ENCODE measurements around the gene ZNF80.
"Not testable (repeated sequence)": the region's sequence is repeated elsewhere in the genome, so short reads cannot be mapped to it uniquely, and the experiment has no call there.

Gene ZNF80

GRCh38 chr3:114237478-114237877, at the start of gene ZNF80:
Gene ZNF80 (minus strand): TSS chr3:114237578. CDS start chr3:114237074, 504 bp downstream.
- in situ Hi-C loops (cut with HindIII; ENCODE audit: low sequenced_read_pairs): not testable (repeated sequence)

DNA sequence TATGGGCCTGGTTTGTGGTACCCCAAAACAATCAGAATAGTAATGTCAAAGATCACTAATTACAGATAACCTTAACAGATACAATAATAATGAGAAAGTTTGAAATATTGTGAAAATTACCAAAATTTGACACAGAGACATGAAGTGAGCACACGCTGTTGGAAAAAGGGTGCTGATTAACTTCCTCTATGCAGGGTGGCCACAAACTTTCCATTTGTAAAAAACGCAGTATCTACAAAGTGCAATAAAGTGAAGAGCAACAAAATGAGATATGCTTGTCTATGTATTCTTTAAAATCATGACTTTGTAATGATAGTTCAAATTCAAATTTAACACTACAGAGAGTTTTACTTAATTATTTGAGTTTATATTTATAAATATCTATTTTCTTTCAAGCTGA, 48.9 kb upstream of the ZNF80 start:
- in situ Hi-C loops (cut with HindIII; ENCODE audit: low sequenced_read_pairs): no loop called here

GRCh38 chr3:114285648-114286230, 48.4 kb upstream of the ZNF80 start:
- in situ Hi-C loops (cut with HindIII; ENCODE audit: low sequenced_read_pairs): no loop called here

GRCh38 chr3:114284644-114285043, 47.3 kb upstream of the ZNF80 start:
- in situ Hi-C loops (cut with HindIII; ENCODE audit: low sequenced_read_pairs): no loop called here

GRCh38 chr3:114276856-114277255, 39.5 kb upstream of the ZNF80 start:
- in situ Hi-C loops (cut with HindIII; ENCODE audit: low sequenced_read_pairs): not testable (repeated sequence)

- in situ Hi-C loops (cut with HindIII; ENCODE audit: low sequenced_read_pairs): no loop called here
Observed at GRCh38 chr3:114274929-114275328, 37.6 kb upstream of the ZNF80 start.

- in situ Hi-C loops (cut with HindIII; ENCODE audit: low sequenced_read_pairs): no loop called here
Observed at GRCh38 chr3:114272271-114272670, 34.9 kb upstream of the ZNF80 start.

DNA sequence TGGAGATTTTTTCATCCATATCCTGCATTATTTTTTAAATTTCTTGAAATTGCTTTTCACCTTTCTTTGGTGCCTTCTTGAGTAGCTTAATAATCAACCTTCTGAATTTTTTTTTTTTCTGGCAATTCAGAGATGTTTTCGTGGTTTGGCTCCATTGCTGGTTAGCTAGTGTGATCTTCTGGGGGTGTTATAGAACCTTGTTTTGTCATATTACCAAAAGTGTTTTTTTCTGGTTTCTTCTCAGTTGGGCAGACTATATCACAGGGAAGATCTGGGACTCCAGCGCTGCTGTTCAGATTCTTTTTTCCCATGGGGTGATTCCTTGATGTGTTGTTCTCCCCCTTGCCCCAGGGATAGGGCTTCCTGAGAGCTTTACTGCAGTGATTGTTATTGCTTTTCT, 32.6 kb upstream of the ZNF80 start:
- in situ Hi-C loops (cut with HindIII; ENCODE audit: low sequenced_read_pairs): no loop called here

GRCh38 chr3:114260152-114260551, 22.8 kb upstream of the ZNF80 start:
- in situ Hi-C loops (cut with HindIII; ENCODE audit: low sequenced_read_pairs): no loop called here

DNA sequence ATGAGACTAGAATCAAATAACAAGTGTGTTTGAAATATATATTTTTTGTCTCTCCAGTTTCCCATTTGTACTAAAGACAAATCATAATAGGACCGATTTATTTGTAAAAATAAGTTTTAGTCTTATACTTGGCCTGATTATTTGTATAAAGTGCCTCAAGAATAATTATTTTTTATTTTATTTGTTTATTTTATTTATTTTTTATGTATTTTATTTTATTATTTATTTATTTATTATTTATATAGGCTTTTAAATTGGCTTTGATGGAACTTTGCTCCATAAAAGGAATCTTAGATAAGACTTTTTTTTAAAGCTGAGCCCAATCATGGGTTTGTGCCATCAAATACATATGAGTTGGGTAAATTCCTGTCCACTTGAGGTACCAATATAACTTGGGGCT, 22.2 kb upstream of the ZNF80 start:
- in situ Hi-C loops (cut with HindIII; ENCODE audit: low sequenced_read_pairs): no loop called here

GRCh38 chr3:114253505-114253904, 16.1 kb upstream of the ZNF80 start:
- in situ Hi-C loops (cut with HindIII; ENCODE audit: low sequenced_read_pairs): no loop called here

DNA sequence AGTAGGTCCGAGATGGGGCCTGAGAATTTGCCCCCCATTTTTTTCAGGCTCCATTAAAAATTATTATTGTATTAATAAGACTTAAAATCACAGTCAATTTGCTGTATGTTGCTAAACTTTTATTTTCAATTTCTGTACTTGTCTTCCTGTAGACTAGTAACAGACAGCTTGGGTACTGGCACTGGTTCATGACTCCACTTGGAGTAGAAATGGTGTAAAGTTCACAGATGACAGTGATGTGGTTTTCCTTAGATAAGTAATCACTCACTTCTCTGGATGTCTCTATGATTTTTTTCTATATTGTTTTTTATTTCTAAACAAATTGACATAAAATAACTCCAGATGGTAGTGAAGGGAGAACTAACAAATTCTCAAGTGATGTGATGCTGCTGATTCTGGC, 15.6 kb upstream of the ZNF80 start:
- in situ Hi-C loops (cut with HindIII; ENCODE audit: low sequenced_read_pairs): no loop called here

DNA sequence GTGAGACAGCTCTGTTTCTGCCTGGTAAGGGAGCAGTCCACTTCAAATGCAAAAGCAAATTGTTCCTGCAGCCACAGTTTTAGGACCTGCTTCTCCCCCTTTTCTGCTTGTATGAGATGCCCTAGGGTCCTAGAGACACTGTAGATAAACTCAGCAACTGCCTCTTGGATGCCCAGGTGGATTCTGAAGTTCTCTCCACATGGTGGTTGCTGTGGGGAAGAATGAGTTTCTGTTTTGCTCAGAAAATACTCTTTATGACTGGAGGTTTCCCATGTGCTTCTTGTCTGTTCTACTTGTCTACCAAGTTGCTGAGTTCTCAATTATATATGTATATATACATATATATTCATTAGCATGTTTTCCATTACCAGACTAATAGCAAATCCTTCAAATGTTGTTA, 5.6 kb upstream of the ZNF80 start:
- in situ Hi-C loops (cut with HindIII; ENCODE audit: low sequenced_read_pairs): no loop called here

- in situ Hi-C loops (cut with HindIII; ENCODE audit: low sequenced_read_pairs): no loop called here
Observed at GRCh38 chr3:114241262-114241661, 3.9 kb upstream of the ZNF80 start.

GRCh38 chr3:114238146-114238785, 888 bp upstream of the ZNF80 start:
- in situ Hi-C loops (cut with HindIII; ENCODE audit: low sequenced_read_pairs): not testable (repeated sequence)

DNA sequence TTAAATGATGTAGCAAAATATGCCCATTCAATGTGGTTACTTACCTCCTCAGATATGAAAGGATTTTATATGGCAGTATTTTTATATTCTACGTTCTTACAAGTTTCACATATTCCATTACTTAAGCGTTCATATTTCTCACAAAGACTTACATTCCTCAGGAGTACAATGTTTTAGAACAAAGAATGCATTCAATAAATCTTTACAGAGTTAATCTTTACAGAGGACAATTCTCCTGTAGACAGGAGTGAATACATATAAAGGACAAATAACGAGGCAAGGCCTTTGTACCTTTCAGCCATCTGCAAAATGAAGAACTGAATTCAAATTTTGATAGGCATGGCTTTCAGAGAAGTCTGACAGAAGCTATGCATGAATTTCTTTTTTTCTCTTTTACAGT, 1.9 kb downstream of the ZNF80 start:
- in situ Hi-C loops (cut with HindIII; ENCODE audit: low sequenced_read_pairs): no loop called here

DNA sequence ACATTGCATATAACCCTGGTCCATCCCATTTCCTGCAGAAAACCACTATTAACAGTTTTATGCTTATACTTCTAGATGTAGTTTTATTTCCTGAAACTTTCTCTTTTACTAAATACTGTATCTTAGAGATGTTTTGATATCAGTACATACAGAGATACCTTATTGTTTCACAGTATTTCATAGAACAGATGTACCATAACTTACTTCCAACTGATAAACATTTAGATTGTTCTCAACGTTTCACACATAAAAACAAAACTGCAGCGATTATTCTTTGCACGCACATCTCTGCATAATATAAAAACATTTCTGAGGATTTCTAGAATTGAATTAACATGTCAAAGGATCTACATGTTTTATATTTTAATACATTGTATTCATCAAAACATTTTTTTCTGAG, 2.6 kb downstream of the ZNF80 start:
- in situ Hi-C loops (cut with HindIII; ENCODE audit: low sequenced_read_pairs): no loop called here

DNA sequence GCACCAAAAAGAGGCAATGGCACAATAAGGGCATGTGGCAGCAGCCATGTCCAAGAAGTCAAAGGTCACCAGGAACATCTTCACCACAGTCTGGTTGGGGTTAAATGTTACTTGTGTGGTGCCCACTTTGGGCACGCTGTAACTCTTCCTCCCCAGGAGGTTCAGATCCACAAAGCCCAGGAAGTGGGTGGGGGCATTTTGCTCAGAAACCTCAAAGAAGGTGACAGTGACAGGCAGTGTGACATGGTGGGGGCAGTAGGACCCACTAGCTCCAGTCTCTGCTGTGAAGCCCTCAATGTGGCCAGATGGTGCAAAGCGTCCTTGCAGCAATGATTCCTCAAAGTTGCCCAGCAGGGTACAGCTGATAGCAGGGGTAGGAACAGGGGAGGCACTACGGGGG, 5.8 kb downstream of the ZNF80 start:
- in situ Hi-C loops (cut with HindIII; ENCODE audit: low sequenced_read_pairs): no loop called here

- in situ Hi-C loops (cut with HindIII; ENCODE audit: low sequenced_read_pairs): no loop called here
Observed at GRCh38 chr3:114227076-114227475, 10.3 kb downstream of the ZNF80 start.

DNA sequence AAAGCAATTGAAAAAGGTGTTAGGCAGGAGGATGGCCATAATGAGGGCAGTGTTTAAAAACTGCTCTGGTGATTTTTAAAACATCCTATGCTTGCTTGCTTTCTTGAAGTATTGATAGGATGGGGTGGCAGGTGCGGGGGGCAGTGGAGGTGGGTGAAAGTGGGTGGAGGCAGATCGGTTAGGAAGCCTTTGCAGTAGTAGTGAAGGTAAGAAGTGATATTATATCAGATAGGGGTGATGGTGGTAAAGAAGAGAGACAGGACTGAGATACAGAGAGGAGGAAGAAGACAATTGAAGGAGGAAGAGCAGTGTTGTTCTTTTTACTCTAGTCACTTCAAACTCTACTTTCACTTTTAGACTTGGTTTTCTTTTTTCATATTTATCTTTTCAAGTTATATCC, 11.1 kb downstream of the ZNF80 start:
- in situ Hi-C loops (cut with HindIII; ENCODE audit: low sequenced_read_pairs): no loop called here

GRCh38 chr3:114223143-114223542, 14.2 kb downstream of the ZNF80 start:
- in situ Hi-C loops (cut with HindIII; ENCODE audit: low sequenced_read_pairs): no loop called here

DNA sequence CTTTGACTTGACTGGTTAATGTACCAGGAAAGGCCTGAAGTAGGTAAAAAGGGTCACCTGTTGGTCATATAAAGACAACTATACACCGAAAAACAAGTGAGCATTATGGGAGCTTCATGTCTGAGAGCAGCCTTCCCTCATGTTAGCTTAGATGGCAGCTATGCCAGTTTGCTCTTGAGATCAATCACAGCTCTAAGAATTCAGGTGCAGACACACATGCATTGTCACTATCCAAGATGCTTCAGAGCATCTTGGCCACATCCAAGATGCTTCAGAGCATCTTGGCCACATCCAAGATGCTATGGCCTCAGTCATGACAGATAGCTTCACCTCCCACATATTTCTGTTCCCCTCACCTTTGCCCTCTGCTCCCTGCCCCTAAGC, 15.5 kb downstream of the ZNF80 start:
- in situ Hi-C loops (cut with HindIII; ENCODE audit: low sequenced_read_pairs): no loop called here
